ENCODE results near the gene KCTD1.

Gene KCTD1

DNA sequence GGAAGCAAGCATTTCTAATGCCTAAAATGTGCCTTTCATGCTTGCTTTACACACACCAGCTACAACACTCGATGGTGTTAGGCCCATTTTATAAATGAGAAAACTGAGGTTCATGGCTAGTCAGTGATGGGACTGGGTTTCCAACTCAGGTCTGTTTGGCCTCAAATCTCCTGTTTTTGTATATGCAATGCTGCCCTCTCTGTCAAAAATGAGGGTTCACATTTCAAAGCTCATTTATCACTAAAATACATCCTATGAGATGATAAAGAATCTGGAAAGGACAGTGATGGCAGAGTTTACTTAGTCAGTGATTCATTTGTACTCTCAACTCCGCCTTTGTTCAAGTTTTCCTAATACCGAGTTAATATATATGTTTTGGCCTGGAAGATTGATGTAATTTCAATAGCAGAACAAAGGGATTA is 92.3 kb downstream of the KCTD1 start:
- no peak overlapping the region for H3K27ac ChIP-seq (replicated peaks)
- H3K27me3 ChIP-seq (ENCODE audit: insufficient read depth, poor library complexity, severe bottlenecking) = no peaks in the 10 kb centered on the region
- DNase-seq (ENCODE audit: low read depth in 1 of 2, low spot score in 1 of 2) = no peak

DNA sequence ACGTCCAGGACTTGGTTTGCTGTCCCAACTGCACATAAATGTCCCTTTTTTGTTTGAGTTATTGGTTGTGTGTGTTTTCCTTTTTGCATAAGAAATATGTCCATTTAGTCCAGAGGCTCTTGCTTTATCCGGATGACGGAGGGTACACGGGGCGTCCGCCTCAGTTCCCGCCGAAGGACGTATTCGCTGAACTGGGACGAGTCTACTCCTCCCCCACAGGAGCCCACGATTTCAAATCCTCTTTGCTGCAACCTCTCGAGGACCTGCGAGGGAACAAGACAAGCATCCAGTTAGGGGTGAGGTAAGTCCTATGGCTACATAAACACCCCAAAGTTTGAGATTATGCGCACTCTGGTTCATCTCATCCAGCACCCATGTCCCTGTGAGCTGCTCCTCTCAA is 92.7 kb downstream of the KCTD1 start:
- H3K27ac ChIP-seq (replicated peaks) = no peak overlapping the region
- H3K27me3 ChIP-seq (ENCODE audit: insufficient read depth, poor library complexity, severe bottlenecking) = no peaks in the 10 kb centered on the region
- TF ChIP-seq, protein P1, sequence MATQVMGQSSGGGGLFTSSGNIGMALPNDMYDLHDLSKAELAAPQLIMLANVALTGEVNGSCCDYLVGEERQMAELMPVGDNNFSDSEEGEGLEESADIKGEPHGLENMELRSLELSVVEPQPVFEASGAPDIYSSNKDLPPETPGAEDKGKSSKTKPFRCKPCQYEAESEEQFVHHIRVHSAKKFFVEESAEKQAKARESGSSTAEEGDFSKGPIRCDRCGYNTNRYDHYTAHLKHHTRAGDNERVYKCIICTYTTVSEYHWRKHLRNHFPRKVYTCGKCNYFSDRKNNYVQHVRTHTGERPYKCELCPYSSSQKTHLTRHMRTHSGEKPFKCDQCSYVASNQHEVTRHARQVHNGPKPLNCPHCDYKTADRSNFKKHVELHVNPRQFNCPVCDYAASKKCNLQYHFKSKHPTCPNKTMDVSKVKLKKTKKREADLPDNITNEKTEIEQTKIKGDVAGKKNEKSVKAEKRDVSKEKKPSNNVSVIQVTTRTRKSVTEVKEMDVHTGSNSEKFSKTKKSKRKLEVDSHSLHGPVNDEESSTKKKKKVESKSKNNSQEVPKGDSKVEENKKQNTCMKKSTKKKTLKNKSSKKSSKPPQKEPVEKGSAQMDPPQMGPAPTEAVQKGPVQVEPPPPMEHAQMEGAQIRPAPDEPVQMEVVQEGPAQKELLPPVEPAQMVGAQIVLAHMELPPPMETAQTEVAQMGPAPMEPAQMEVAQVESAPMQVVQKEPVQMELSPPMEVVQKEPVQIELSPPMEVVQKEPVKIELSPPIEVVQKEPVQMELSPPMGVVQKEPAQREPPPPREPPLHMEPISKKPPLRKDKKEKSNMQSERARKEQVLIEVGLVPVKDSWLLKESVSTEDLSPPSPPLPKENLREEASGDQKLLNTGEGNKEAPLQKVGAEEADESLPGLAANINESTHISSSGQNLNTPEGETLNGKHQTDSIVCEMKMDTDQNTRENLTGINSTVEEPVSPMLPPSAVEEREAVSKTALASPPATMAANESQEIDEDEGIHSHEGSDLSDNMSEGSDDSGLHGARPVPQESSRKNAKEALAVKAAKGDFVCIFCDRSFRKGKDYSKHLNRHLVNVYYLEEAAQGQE (IDR thresholded peaks at IDR 0.05; ENCODE audit: insufficient replicate concordance, low read depth) = no peak
- TF ChIP-seq SPI1 (IDR thresholded peaks at IDR 0.05; ENCODE audit: borderline replicate concordance, low read depth) (no peak), GABPA (IDR thresholded peaks at IDR 0.05; ENCODE audit: low read depth) (no peak), POLR2AphosphoS5 (IDR thresholded peaks at IDR 0.05; ENCODE audit: low read depth) (no peak)
- TF ChIP-seq, protein P2, sequence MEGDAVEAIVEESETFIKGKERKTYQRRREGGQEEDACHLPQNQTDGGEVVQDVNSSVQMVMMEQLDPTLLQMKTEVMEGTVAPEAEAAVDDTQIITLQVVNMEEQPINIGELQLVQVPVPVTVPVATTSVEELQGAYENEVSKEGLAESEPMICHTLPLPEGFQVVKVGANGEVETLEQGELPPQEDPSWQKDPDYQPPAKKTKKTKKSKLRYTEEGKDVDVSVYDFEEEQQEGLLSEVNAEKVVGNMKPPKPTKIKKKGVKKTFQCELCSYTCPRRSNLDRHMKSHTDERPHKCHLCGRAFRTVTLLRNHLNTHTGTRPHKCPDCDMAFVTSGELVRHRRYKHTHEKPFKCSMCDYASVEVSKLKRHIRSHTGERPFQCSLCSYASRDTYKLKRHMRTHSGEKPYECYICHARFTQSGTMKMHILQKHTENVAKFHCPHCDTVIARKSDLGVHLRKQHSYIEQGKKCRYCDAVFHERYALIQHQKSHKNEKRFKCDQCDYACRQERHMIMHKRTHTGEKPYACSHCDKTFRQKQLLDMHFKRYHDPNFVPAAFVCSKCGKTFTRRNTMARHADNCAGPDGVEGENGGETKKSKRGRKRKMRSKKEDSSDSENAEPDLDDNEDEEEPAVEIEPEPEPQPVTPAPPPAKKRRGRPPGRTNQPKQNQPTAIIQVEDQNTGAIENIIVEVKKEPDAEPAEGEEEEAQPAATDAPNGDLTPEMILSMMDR (IDR thresholded peaks at IDR 0.05; ENCODE audit: insufficient read depth, low read length) = no peak
- no peak overlapping the region for H3K4me3 ChIP-seq (replicated peaks; ENCODE audit: insufficient read depth, low read length)
- no peak for DNase-seq (ENCODE audit: low read depth in 1 of 2, low spot score in 1 of 2)

More for the DNA sequence above, 92.3 kb downstream of the KCTD1 start:
- TF ChIP-seq, protein P2 (IDR thresholded peaks at IDR 0.05; ENCODE audit: insufficient read depth, low read length) = no peak
- TF ChIP-seq SPI1 (IDR thresholded peaks at IDR 0.05; ENCODE audit: borderline replicate concordance, low read depth) = no peak
- no peak for TF ChIP-seq POLR2AphosphoS5 (IDR thresholded peaks at IDR 0.05; ENCODE audit: low read depth)
- TF ChIP-seq GABPA (IDR thresholded peaks at IDR 0.05; ENCODE audit: low read depth) = no peak
- TF ChIP-seq, protein P1 (IDR thresholded peaks at IDR 0.05; ENCODE audit: insufficient replicate concordance, low read depth) = no peak
- no peak overlapping the region for H3K4me3 ChIP-seq (replicated peaks; ENCODE audit: insufficient read depth, low read length)

DNA sequence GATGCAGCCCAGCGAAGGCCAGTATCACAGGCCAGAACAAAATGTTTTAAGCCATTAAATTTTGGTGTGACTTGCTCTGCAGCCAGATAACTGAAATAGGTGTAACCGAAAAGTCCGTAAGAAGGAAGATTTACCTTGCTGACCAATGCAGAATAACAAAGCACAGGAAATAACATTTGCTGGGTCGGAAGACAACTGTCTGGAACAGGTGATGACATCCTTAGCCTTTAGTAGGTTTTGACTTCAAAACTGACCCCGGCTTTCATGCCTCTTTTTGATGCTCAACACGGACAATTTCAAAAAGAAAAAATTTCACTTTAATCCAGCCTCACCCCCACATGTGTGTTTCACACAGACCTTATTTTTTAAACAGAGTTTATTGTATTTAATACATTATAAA is 93.7 kb downstream of the KCTD1 start:
- Histone ChIP-seq H3K27me3 (ENCODE audit: insufficient read depth, poor library complexity, severe bottlenecking) (peaks cover 3% of the 10 kb centered on the region), H3K4me3 (replicated peaks; ENCODE audit: insufficient read depth, low read length) (no peak overlapping the region), H3K27ac (replicated peaks) (no peak overlapping the region)
- DNase-seq (ENCODE audit: low read depth in 1 of 2, low spot score in 1 of 2) = no peak
- TF ChIP-seq SPI1 (IDR thresholded peaks at IDR 0.05; ENCODE audit: borderline replicate concordance, low read depth) (no peak), GABPA (IDR thresholded peaks at IDR 0.05; ENCODE audit: low read depth) (no peak), POLR2AphosphoS5 (IDR thresholded peaks at IDR 0.05; ENCODE audit: low read depth) (no peak)
- TF ChIP-seq, protein P2 (IDR thresholded peaks at IDR 0.05; ENCODE audit: insufficient read depth, low read length) = no peak
- TF ChIP-seq, protein P1 (IDR thresholded peaks at IDR 0.05; ENCODE audit: insufficient replicate concordance, low read depth) = no peak
